GM12801 (cell line): ENCODE measurements around the gene ANKRD24.

Experiments used
- TF ChIP-seq, protein P1 (sequence below): IDR thresholded peaks from one replicate; pipeline ENCODE4 v1.5.1; 2011; ENCODE audit warnings: control low read depth; ENCODE audit not compliant: insufficient read length; ENCODE audit errors: extremely low read depth

ANKRD24 gene

DNA sequence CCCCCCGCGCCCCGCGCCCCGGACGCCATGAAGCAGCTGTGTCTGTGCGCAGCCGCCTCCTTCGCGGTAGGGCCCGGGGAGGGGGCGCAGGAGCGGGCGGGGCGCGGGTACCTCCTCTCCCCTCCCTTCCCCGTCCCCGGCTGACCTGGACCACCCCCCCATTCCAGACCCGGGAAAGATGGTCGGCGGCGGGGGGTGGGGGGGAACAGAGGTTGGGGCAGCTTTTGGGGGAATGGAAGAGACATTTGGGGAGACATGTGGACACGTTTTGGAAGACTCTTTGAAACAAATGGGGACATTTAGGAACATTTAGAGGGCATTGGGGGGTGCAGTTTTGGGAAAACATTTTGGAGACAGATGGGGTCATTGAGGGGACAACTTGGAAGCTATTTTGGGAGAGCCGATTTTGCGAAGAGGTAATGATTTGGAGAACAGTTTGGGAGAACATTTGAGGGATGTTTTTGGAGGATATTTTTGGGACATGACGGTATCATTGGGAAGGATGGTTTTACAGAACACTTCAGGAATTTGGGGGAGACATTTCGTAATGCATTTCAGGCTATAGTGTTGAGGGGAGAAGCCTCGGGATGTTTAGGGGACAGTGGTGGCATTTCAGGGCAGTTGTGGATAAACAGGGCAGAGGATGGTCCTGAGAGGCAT lies 16.1 kb downstream of the ANKRD24 start:
- TF ChIP-seq, protein P1, sequence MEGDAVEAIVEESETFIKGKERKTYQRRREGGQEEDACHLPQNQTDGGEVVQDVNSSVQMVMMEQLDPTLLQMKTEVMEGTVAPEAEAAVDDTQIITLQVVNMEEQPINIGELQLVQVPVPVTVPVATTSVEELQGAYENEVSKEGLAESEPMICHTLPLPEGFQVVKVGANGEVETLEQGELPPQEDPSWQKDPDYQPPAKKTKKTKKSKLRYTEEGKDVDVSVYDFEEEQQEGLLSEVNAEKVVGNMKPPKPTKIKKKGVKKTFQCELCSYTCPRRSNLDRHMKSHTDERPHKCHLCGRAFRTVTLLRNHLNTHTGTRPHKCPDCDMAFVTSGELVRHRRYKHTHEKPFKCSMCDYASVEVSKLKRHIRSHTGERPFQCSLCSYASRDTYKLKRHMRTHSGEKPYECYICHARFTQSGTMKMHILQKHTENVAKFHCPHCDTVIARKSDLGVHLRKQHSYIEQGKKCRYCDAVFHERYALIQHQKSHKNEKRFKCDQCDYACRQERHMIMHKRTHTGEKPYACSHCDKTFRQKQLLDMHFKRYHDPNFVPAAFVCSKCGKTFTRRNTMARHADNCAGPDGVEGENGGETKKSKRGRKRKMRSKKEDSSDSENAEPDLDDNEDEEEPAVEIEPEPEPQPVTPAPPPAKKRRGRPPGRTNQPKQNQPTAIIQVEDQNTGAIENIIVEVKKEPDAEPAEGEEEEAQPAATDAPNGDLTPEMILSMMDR, result no peak

DNA sequence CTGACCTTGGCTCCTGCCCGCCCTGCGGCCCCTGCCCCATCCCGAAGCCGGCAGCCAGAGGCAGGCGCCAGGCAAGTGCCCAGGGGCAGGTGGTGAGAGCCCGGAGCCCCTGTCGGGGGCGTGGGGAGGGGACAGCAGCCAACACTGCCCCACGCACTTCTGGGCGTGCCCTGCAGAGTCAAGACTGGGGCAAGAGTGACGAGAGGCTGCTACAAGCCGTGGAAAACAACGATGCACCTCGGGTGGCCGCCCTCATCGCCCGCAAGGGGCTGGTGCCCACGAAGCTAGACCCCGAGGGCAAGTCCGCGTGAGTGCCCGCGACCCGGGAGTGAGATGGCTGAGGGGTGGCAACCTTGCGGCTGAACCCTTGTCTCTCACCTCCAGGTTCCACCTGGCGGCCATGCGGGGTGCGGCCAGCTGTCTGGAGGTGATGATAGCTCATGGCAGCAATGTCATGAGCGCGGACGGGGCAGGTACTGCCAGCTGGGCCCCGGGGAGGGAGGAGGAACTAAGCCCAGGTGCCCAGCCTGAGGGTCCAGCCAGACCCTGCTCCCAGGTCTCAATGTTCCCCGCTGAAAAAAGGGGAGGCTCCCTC lies 17.3 kb downstream of the ANKRD24 start:
- TF ChIP-seq, protein P1, result no peak

DNA sequence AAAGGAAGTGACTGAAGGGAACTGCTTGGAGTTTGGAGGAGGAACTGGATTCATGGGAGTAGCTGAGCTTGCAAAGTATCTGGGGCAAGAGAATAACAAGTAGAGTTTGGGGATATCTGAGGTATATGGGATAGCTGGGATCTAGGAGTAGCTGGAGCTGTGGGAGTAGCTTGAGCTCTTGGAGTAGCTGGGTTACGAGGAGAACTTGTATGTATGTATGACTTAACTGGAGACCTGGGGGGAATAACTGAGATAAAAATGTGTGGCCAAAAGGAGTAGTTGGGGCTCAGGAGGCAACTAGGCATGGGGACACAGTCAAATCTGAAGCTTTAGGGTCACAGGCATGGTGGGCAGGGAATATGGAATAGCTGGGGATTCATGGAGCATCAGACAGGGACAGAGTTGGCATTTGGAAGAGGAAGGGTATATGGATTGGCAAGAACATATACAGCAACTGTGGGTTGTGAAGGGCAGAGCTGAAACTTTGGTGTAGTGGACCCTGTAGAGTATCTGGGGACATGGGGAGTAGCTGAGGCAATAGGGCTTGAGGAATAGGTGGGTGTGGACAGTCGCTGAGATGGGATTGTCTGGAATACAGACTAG lies 18.6 kb downstream of the ANKRD24 start:
- TF ChIP-seq, protein P1, result no peak

DNA sequence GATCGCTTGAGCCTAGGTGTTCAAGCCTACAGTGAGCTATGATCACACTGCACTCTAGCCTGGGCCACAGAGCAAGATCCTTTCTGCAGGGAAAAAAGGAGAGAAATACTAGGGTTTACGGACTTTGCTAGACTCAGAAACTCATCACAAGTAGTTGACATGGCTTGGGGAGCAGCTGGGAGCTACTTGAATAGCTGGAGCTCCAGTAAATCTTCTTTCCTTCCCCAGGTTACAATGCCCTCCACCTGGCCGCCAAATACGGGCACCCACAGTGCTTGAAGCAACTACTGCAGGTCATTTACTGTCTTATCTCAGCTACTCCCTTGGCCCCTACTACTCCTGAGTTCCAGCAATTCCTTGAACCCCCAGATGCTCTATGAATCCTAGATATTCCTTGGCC lies 19.3 kb downstream of the ANKRD24 start:
- TF ChIP-seq, protein P1, result no peak

DNA sequence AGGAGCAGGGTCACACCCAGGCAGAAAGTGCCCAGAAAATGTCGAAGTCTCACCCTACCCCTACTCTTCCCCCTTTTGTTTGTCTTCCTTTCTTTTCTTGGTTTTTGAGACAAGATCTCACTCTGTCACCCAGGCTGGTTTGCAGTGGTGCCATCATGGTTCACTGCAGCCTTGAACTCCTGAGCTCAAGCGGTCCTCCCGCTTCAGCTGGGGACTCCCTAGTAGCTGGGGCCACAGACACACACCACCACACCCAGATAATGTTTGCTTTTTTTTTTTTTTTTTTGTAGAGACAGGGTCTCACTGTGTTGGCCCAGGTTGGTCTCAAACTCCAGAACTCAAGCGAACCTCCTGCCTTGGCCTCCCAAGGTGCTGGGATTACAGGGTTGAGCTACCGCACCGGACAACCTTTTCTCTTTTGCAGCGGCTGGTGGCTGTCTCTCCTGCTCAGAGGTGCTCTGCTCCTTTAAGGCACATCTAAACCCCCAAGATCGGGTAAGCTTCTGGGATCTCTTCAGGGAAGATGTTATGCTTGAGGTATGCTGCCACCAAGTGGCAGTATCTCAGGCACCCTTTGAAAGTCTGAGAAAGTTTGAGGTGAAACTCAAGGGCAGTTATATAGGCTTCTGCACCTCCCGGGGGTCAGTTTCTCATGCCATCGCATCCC lies 24.5 kb downstream of the ANKRD24 start:
- TF ChIP-seq, protein P1, result no peak

DNA sequence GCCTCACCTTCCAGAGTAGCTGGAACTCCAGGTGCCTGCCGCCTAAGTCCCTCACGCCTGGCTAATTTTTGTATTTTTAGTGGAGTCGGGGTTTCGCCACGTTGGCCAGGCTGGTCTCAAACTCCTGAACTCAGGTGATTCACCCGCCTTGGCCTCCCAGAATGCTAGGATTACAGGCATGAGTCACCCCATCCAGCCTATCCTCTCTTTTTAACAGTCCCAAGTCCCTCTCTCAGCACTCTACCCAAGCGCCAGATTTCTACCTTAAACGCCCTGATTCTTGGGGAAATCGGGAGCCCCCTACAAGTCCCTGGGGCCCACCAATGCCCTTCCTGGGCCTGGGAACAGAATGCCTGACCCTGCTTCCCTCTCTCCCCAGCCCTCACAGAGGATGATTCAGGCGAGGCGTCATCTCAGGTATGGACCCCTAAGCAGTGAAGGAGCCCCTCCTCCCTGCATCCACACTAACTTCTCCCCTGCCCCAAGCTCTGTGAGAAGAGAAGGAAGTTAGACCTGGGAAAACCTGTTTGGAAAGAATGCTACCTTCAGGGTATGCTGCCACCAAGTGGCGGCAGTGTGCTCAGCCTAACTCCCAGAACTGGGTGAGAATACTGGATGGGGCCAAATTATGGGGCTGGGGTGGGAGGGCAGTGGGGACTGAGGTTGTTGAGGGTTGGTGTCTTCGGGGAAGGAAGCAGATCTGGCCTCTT lies 26.1 kb downstream of the ANKRD24 start:
- TF ChIP-seq, protein P1, result no peak
